Nephron progenitor cell (in vitro differentiated cells): ENCODE data around the gene MYL6B.

Source experiments
- DNase-seq: peaks from one replicate; pipeline ENCODE4 v3.0.0; 2021
- H3K27ac Mint-ChIP-seq: 2 replicates; pipeline ENCODE4 v1.8.0; 2021; ENCODE audit warnings: mild to moderate bottlenecking, moderate library complexity, mixed read lengths
- H3K27me3 Mint-ChIP-seq: 2 replicates; pipeline ENCODE4 v1.8.0; 2021; ENCODE audit warnings: mild to moderate bottlenecking, low read depth, mixed read lengths; ENCODE audit not compliant: poor library complexity
- H3K36me3 Mint-ChIP-seq: 2 replicates; pipeline ENCODE4 v1.8.0; 2021; ENCODE audit warnings: low read depth, mixed read lengths
- H3K4me1 Mint-ChIP-seq: 2 replicates; pipeline ENCODE4 v1.8.0; 2021; ENCODE audit warnings: mixed read lengths
- H3K4me3 Mint-ChIP-seq: 2 replicates; pipeline ENCODE4 v1.8.0; 2021; ENCODE audit warnings: mild to moderate bottlenecking, moderate library complexity, mixed read lengths
- H3K9me3 Mint-ChIP-seq: 2 replicates; pipeline ENCODE4 v1.8.0; 2021; ENCODE audit warnings: mild to moderate bottlenecking, moderate library complexity, mixed read lengths
- CTCF ChIP-seq: fragments of 200-600 bp; sonication (generic); IDR thresholded peaks from 2 replicates; pipeline ENCODE4 v1.5.0; 2021; ENCODE audit warnings: antibody characterized with exemption

MYL6B gene

GRCh38 chr12:56165369-56165768, 13.0 kb downstream of the MYL6B start:
- H3K9me3 Mint-ChIP-seq, result no peaks in the 10 kb centered on the region
- H3K4me1 Mint-ChIP-seq, result peaks cover 30% of the 10 kb centered on the region
- H3K4me3 Mint-ChIP-seq, result no peak overlapping the region
- H3K27ac Mint-ChIP-seq, result peak overlapping the region; percentile 77
- peaks cover 75% of the 10 kb centered on the region for H3K36me3 Mint-ChIP-seq
- H3K27me3 Mint-ChIP-seq, result peaks cover 3% of the 10 kb centered on the region
- no peak for TF ChIP-seq CTCF
- no peak for DNase-seq

- Mint-ChIP-seq H3K4me3 (no peak overlapping the region), H3K9me3 (no peaks in the 10 kb centered on the region), H3K4me1 (no peaks in the 10 kb centered on the region), H3K27ac (peak overlapping the region; percentile 89), H3K27me3 (peaks cover 9% of the 10 kb centered on the region), H3K36me3 (peaks cover 76% of the 10 kb centered on the region)
- no peak for DNase-seq
- no peak for TF ChIP-seq CTCF
These were observed 16.9 kb downstream of the MYL6B start for GRCh38 chr12:56169229-56169759.

GRCh38 chr12:56172839-56173238, 20.5 kb downstream of the MYL6B start:
- Mint-ChIP-seq H3K27ac (no peak overlapping the region), H3K36me3 (peaks cover 85% of the 10 kb centered on the region), H3K4me3 (no peak overlapping the region), H3K9me3 (no peaks in the 10 kb centered on the region), H3K4me1 (no peaks in the 10 kb centered on the region), H3K27me3 (peaks cover 6% of the 10 kb centered on the region)
- DNase-seq, result no peak
- TF ChIP-seq CTCF, result no peak

- TF ChIP-seq CTCF, result no peak
- Mint-ChIP-seq H3K4me1 (no peaks in the 10 kb centered on the region), H3K27me3 (peaks cover 3% of the 10 kb centered on the region), H3K36me3 (peaks cover 89% of the 10 kb centered on the region), H3K9me3 (no peaks in the 10 kb centered on the region), H3K27ac (no peak overlapping the region), H3K4me3 (no peak overlapping the region)
- DNase-seq, result no peak
These were observed 26.0 kb downstream of the MYL6B start for GRCh38 chr12:56178347-56178746.

- Mint-ChIP-seq H3K9me3 (no peaks in the 10 kb centered on the region), H3K4me1 (peaks cover 31% of the 10 kb centered on the region), H3K27me3 (peaks cover 4% of the 10 kb centered on the region), H3K36me3 (peaks cover 40% of the 10 kb centered on the region), H3K27ac (no peak overlapping the region), H3K4me3 (peak overlapping the region; percentile 92)
- DNase-seq, result no peak
- no peak for TF ChIP-seq CTCF
These were observed 34.6 kb downstream of the MYL6B start for GRCh38 chr12:56186957-56187356.

GRCh38 chr12:56188131-56188777, 35.9 kb downstream of the MYL6B start:
- Mint-ChIP-seq H3K27ac (peak overlapping the region; percentile 95), H3K4me1 (peaks cover 31% of the 10 kb centered on the region), H3K4me3 (peak overlapping the region; percentile 92), H3K9me3 (no peaks in the 10 kb centered on the region), H3K27me3 (peaks cover 4% of the 10 kb centered on the region), H3K36me3 (peaks cover 29% of the 10 kb centered on the region)
- no peak for TF ChIP-seq CTCF
- peak; percentile 13 for DNase-seq
